Stimulated activated CD4-positive, alpha-beta T cell treated with anti-CD3 and anti-CD28 coated beads, TNF-alpha, amount 100 ng/mL, for 24 hours (primary cell): ENCODE measurements around the gene ZNF76.
A peak's percentile ranks its signal among the peaks of the same experiment; 100 is the strongest.

Experiments
- DNase-seq, 3 experiments: peaks; one replicate each; pipeline ENCODE4 v3.0.0-alpha.2; 2020; ENCODE audit warnings: low read depth in 3 of 3

The ZNF76 gene

DNA sequence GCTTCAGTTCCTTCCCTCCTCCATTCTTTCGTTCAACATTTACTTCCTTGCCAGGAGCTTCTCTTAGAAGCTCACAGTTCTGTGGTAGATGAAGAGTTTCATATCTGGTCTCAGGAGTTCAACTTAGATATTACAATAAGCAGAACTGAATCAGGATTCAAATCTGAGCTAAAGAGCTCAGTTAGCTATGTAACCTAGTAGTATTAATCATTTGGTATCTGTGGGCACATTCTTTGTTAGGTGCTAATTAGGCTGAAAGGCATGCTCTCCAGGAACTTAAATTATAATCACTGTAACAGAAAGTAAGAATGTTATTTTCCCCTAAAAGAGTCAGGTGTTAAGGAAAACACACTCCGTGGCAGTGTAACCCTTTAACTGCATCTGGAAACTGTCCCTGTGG lies 8.4 kb downstream of the ZNF76 start:
- DNase-seq, result no peak

DNA sequence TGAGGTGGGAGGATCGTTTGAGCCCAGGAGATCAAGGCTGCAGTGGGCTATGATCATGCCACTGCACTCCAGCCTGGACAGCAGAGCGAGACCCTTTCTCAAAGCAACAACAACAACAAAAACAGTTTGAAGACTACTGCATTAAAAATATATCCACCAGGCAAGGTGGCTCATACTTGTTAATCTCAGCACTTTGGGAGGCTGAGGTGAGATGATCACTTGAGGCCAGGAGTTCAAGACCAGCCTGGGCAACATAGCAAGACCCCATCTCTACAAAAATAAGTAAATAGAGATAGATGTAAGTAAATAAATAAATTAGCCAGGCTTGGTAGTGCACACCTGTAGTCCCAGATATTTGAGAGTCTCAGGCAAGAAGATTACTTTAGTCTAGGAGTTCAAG lies 12.5 kb downstream of the ZNF76 start:
- DNase-seq, result no peak

DNA sequence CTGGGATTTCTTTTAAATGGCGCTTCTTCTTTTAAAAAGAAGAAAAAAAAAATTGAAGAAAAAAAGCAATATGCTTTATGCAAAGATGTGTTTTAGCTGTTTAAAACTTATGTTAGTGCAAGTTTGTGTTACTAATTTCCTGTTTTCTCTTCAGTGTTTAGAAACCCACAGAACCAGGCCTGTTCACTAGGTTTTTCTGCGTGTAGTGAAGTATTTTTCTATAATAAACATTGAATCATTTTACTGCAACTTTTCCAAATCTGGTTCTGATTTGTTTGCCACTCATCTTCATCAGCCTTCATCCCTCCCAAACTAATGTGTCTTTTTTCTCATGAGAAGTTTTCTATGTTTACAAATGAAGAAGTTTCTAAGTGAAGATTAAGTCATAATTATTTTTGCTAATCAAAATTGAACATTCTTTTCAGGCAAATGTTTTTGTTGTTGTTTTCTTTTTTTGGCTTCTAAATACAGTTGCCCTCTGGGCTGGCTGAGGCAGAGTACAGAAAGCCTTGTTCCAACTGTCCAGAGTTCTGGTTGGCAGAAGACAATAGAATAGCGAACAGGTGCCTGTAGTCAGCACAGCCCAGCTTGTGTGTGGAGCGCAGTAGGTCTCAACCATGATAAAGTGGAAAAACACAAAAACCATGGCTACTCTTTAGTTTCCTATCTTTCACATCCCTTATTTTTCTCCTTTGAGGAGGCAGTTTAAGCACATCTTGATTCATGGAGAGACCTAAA lies 14.5 kb downstream of the ZNF76 start:
- DNase-seq, result no peak

- DNase-seq, result no peak
Observed at GRCh38 chr6:35275744-35276260, 16.3 kb downstream of the ZNF76 start.

- no peak for DNase-seq
Observed at GRCh38 chr6:35278708-35279107, 19.2 kb downstream of the ZNF76 start.

DNA sequence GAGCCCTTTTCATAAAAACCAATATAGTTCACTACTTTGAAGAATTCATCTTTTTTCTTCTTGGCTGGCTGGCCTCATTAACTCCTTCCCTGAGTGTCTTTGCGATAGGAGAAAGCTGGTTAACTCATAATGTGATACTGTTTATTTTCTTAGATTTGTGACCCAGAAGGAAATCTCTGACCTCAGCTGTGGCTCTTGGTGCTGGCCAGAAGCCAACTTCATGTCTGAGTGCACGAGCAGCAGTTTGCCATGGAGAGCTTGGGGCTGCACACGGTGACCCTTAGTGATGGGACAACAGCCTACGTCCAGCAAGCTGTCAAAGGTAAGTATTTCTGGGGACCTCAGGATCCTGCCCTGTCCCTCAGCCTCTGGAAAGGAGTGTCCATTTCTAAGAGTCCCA lies 21.4 kb downstream of the ZNF76 start:
- DNase-seq, result no peak

DNA sequence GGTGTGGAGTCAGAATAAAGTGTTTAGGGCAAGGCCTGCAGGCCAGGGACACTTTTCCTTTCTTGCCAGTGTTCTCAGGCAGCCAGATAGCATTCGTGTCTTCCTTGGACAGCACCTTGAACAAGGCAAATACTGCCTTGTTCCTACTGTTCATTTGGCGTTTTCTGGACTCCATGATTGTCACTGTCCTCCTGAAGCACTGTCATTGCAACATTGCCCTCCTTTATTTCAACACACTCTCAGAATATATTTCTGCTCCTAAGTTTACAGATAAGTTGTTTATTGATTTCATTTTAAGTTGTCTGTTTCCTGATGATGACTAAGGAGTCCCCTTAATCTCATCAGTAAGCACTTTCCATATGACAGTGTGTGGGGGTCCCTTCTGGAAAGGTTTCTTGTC lies 22.9 kb downstream of the ZNF76 start:
- DNase-seq, result no peak

GRCh38 chr6:35283361-35283760 lies 23.8 kb downstream of the ZNF76 start:
- no peak for DNase-seq

DNA sequence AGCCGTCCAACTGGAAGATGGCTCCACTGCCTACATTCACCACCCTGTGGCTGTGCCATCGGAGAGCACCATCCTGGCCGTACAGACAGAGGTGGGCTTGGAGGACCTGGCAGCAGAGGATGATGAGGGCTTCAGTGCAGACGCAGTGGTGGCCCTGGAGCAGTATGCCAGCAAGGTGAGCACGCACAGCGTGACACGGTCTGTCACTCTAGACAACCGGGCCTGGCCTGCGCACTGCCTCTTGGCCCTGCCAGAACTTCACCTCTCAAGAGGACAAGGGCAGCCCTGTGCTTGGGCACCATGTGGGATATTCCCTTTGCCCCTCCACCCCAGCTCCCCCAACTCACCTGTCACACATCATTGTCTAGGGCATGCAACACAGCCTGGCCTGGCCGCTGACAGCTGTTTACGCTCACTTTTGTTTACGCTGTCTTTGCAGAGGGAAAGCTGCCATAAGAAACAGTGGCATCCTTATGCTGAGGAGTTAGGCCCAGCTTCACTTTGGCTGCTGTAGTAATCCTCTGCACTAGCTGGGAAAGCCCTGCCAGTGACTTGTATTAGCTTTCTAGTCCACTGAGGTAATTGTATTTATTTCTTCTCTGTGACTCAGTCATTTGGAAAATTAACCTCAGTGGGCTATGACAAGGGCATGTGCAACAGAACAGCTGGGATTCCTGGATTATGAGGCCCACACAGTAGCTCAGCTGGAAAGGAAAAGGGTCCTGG lies 28.3 kb downstream of the ZNF76 start:
- no peak for DNase-seq

DNA sequence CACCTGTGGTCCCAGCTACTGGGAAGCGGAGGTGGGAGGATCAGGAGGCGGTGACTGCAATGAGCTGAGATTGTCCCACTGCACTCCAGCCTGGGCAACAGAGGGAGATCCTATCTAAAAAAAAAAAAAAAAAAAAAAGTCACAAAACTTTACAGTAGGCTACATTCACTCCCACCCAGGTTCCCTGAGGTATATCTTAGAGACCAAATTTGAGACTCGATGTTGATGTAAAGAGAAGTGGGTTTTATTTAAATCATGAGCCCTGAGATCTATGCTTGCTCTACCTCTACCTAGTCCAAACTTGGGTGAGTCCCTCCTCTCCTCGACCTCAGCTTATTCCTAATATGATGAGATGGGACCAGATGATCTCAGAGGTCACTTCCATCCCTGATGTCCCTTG lies 29.3 kb downstream of the ZNF76 start:
- no peak for DNase-seq

DNA sequence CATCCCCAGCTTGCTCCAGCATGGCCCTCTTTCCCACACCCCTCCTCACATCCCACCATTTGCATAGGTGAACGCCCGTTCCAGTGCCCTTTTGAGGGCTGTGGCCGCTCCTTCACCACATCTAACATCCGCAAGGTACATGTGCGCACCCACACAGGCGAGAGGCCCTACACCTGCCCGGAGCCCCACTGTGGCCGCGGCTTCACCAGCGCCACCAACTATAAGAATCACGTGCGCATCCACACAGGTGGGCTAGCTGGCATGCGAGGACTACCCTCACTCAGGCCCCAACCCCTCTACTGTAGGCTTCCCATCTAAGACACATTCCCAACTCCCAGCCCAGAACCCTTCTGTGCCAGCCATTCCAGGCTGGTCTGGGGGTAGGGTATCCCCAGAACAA lies 32.0 kb downstream of the ZNF76 start:
- DNase-seq, result no peak

DNA sequence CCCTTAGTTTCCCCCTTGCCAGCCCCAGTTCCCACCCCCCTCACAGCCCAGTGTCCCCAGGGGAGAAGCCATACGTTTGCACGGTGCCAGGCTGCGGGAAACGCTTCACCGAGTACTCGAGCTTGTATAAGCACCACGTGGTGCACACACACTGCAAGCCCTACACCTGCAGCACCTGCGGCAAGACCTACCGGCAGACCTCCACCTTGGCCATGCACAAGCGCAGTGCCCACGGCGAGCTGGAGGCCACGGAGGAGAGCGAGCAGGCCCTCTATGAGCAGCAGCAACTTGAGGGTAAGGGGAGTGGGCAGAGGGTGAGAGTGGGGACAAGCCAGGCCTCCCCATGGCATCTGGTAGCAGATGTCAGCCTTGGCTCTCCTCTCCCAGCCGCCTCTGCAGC lies 33.0 kb downstream of the ZNF76 start:
- no peak for DNase-seq

GRCh38 chr6:35293681-35294080 lies 34.1 kb downstream of the ZNF76 start:
- DNase-seq, result no peak

GRCh38 chr6:35294308-35294945 lies 34.9 kb downstream of the ZNF76 start:
- DNase-seq, result peak in 1 of 3 experiments; percentile 42

DNA sequence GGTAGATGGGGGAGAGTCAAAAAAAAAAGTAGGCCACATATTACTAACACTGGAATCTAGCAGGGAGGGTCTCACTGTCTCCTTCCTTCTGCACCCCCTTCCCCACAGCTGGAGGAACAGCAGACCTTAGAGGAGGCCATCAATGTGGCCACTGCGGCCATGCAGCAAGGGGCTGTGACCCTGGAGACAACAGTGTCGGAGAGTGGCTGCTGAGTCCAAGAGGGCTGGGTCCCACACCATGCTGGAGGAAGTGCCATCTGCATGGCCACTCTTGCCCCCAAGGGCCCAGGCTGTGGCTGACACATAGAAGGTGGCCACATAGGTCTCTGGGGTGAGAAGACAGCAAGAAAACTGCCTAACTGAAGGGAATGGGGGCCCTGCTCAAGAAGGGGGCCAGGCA lies 35.5 kb downstream of the ZNF76 start:
- no peak for DNase-seq

GRCh38 chr6:35295521-35296315 lies 36.2 kb downstream of the ZNF76 start:
- no peak for DNase-seq

GRCh38 chr6:35296931-35297600 lies 37.5 kb downstream of the ZNF76 start:
- no peak for DNase-seq

GRCh38 chr6:35297601-35298481 lies 38.3 kb downstream of the ZNF76 start, which contains the start of gene DEF6:
DEF6 (plus strand) TSS chr6:35297818; CDS start chr6:35297857, 39 bp downstream.
- peak; percentile 75 to 87 (median 80) for DNase-seq

- no peak for DNase-seq
Observed at GRCh38 chr6:35298625-35299140, 39.1 kb downstream of the ZNF76 start.

DNA sequence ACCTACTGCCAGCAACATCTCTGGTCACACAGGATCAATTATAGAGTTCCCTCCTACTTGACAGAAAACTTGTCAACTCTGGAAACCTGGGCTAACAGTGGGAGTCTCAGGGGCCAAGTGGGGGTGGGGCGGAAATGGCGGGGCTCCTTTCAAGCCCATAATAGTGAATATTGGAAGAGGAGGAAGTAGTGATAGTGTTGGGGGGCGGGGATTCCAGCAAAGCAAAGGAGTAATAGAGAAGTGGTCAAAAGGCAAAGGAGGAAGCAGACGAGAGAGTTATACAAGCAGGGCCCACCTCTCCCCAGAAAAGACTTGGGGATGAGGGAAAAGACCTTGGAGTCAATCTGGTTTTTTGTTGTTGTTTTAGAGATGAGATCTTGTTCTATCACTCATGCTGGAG lies 40.1 kb downstream of the ZNF76 start:
- DNase-seq, result peak in 1 of 3 experiments; percentile 43
